Esophagus squamous epithelium (tissue), 5 donors: ENCODE results near the gene SLC16A7. TPM values are rescaled to one million over a fixed set of nuclear protein-coding genes. Genes with fewer than 3 reads are reported as not detected.

Experiments
- DNase-seq: peaks from one replicate; lab custom pipeline; 2025; lab: John Stamatoyannopoulos, UW
- H3K27ac ChIP-seq, 4 donors: fragments of 200-600 bp; sonication (generic); one replicate each; pipeline ENCODE4 v1.5.1; 2016 to 2019; ENCODE audit warnings: mild to moderate bottlenecking in 1 of 4
- H3K27me3 ChIP-seq, 4 donors: fragments of 200-600 bp; sonication (generic); 1 replicate in 3 of 4; 2 replicates in 1 of 4; pipeline versions ENCODE4 v1.5.1 to v1.6.0; 2017 to 2021; ENCODE audit warnings: antibody characterized with exemption in 1 of 4
- H3K36me3 ChIP-seq, 3 donors: fragments of 200-600 bp; sonication (generic); one replicate each; pipeline ENCODE4 v1.5.1; 2016 to 2019
- H3K4me1 ChIP-seq, 3 donors: fragments of 200-600 bp; sonication (generic); one replicate each; pipeline ENCODE4 v1.5.1; 2017 to 2019
- H3K4me3 ChIP-seq, 4 donors: fragments of 200-600 bp; sonication (generic); 1 replicate in 3 of 4; 2 replicates in 1 of 4; pipeline ENCODE4 v1.5.1; 2016 to 2019; ENCODE audit warnings: mild to moderate bottlenecking in 2 of 4, moderate library complexity in 1 of 4
- H3K9me3 ChIP-seq, 3 donors: fragments of 200-600 bp; sonication (generic); one replicate each; pipeline ENCODE4 v1.5.1; 2016 to 2019
- CTCF ChIP-seq, 6 experiments: fragments of 450-650 bp in 4 of 6; fragments of 200-600 bp in 2 of 6; sonication (generic) in 2 of 6; IDR thresholded peaks; one replicate each; pipeline ENCODE4 v1.5.1; 2016 to 2019; ENCODE audit warnings: antibody characterized with exemption in 6 of 6, mild to moderate bottlenecking in 4 of 6, moderate library complexity in 4 of 6
- POLR2A ChIP-seq, 4 donors: fragments of 450-650 bp; IDR thresholded peaks; one replicate each; pipeline ENCODE4 v1.6.1; 2017; ENCODE audit warnings: antibody characterized with exemption in 4 of 4, mild to moderate bottlenecking in 4 of 4, moderate library complexity in 3 of 4
- WGBS, 2 donors: methylation state at CpG; one replicate each; pipeline ENCODE4 v1.1.5; 2018; 5-methylcytosine and 5-hydroxymethylcytosine counted together
- intact Hi-C: fragments of 100-400 bp; cut with DNase I; formaldehyde crosslinking; loops from one replicate; pipeline ENCODE4 v1.15.0; 2022
- total RNA-seq, 4 donors: library from RNA; depleted of rRNA; stranded (reverse); fragments of >200 nt; gene quantifications; one replicate each; pipeline ENCODE4 v1.1.0, GENCODE V29; 2016
- donor health status: DM: yes; HTN: yes; CAD: no.

Gene SLC16A7
- total RNA-seq, 4 donors from 2014 or later, result 55.3 to 82.1 (median 72.9) TPM

- Histone ChIP-seq H3K4me3 (no peak overlapping the region), H3K27ac (no peak overlapping the region), H3K9me3 (no peaks in the 10 kb centered on the region), H3K27me3 (no peaks in the 10 kb centered on the region), H3K4me1 (no peaks in the 10 kb centered on the region), H3K36me3 (peaks cover 0 to 6% (median 0%) of the 10 kb centered on the region in 3 donors)
- TF ChIP-seq CTCF (IDR thresholded peaks at IDR 0.05) (no peak), POLR2A (IDR thresholded peaks at IDR 0.05) (no peak)
- no peak for DNase-seq
- WGBS, 2 donors, result 90 to 91% methylated on average over 2 of the region's 2 CpGs
- intact Hi-C loops, result no loop called here
Observed at GRCh38 chr12:59660921-59661597, 65.2 kb downstream of the SLC16A7 start.

GRCh38 chr12:59664495-59664894, 68.7 kb downstream of the SLC16A7 start:
- TF ChIP-seq POLR2A (IDR thresholded peaks at IDR 0.05), result no peak
- no peak for TF ChIP-seq CTCF (IDR thresholded peaks at IDR 0.05)
- peaks cover 0 to 3% (median 0%) of the 10 kb centered on the region in 3 donors for H3K9me3 ChIP-seq
- H3K4me3 ChIP-seq, result no peak overlapping the region
- DNase-seq, result no peak
- intact Hi-C loops, result no loop called here
- peaks cover 0 to 9% (median 0%) of the 10 kb centered on the region in 3 donors for H3K36me3 ChIP-seq
- H3K27ac ChIP-seq, result no peak overlapping the region
- no peaks in the 10 kb centered on the region for H3K27me3 ChIP-seq
- WGBS, 2 donors, result 77 to 87% methylated on average over 2 of the region's 2 CpGs
- no peaks in the 10 kb centered on the region for H3K4me1 ChIP-seq

GRCh38 chr12:59665701-59666100, 69.9 kb downstream of the SLC16A7 start:
- no peak overlapping the region for H3K27ac ChIP-seq
- intact Hi-C loops, result no loop called here
- no peak overlapping the region for H3K4me3 ChIP-seq
- TF ChIP-seq POLR2A (IDR thresholded peaks at IDR 0.05), result no peak
- no peak for TF ChIP-seq CTCF (IDR thresholded peaks at IDR 0.05)
- H3K4me1 ChIP-seq, result no peaks in the 10 kb centered on the region
- 46 to 67% methylated on average over 2 of the region's 2 CpGs for WGBS, 2 donors
- DNase-seq, result no peak
- H3K27me3 ChIP-seq, result no peaks in the 10 kb centered on the region
- H3K9me3 ChIP-seq, result peaks cover 0 to 3% (median 0%) of the 10 kb centered on the region in 3 donors
- peaks cover 0 to 9% (median 0%) of the 10 kb centered on the region in 3 donors for H3K36me3 ChIP-seq

GRCh38 chr12:59668674-59669073, 72.8 kb downstream of the SLC16A7 start:
- peaks cover 0 to 9% (median 0%) of the 10 kb centered on the region in 3 donors for H3K36me3 ChIP-seq
- no peak for DNase-seq
- H3K4me3 ChIP-seq, result no peak overlapping the region
- intact Hi-C loops, result no loop called here
- no peaks in the 10 kb centered on the region for H3K27me3 ChIP-seq
- H3K9me3 ChIP-seq, result peaks cover 0 to 3% (median 0%) of the 10 kb centered on the region in 3 donors
- no peaks in the 10 kb centered on the region for H3K4me1 ChIP-seq
- WGBS, 2 donors, result 73 to 95% methylated on average over 2 of the region's 2 CpGs
- no peak overlapping the region for H3K27ac ChIP-seq
- TF ChIP-seq CTCF (IDR thresholded peaks at IDR 0.05) (no peak), POLR2A (IDR thresholded peaks at IDR 0.05) (no peak)

GRCh38 chr12:59672273-59672672, 76.4 kb downstream of the SLC16A7 start:
- WGBS, 2 donors, result 94 to 97% methylated on average over 2 of the region's 2 CpGs
- H3K4me1 ChIP-seq, result no peaks in the 10 kb centered on the region
- intact Hi-C loops, result no loop called here

More at GRCh38 chr12:59672273-59672672, 76.4 kb downstream of the SLC16A7 start:
- Histone ChIP-seq H3K4me3 (no peak overlapping the region), H3K27me3 (no peaks in the 10 kb centered on the region), H3K27ac (no peak overlapping the region), H3K36me3 (peaks cover 0 to 6% (median 0%) of the 10 kb centered on the region in 3 donors), H3K9me3 (peaks cover 0 to 3% (median 0%) of the 10 kb centered on the region in 3 donors)
- no peak for TF ChIP-seq CTCF (IDR thresholded peaks at IDR 0.05)
- TF ChIP-seq POLR2A (IDR thresholded peaks at IDR 0.05), result no peak
- no peak for DNase-seq
